GM10266 (cell line): Measurements from ENCODE around the gene TTI1.

Source experiments
- DNase-seq: peaks from one replicate; pipeline ENCODE4 v3.0.0; 2012; ENCODE audit errors: extremely low spot score
- TF ChIP-seq, protein P1 (sequence below): IDR thresholded peaks from 2 replicates; pipeline ENCODE4 v1.5.1; 2012; ENCODE audit warnings: mild to moderate bottlenecking, low read depth; ENCODE audit not compliant: control insufficient read depth, insufficient read depth; ENCODE audit errors: missing control alignments

The TTI1 gene

GRCh38 chr20:37983286-37983685 is 50.0 kb downstream of the TTI1 start:
- DNase-seq = no peak
- TF ChIP-seq, protein P1, sequence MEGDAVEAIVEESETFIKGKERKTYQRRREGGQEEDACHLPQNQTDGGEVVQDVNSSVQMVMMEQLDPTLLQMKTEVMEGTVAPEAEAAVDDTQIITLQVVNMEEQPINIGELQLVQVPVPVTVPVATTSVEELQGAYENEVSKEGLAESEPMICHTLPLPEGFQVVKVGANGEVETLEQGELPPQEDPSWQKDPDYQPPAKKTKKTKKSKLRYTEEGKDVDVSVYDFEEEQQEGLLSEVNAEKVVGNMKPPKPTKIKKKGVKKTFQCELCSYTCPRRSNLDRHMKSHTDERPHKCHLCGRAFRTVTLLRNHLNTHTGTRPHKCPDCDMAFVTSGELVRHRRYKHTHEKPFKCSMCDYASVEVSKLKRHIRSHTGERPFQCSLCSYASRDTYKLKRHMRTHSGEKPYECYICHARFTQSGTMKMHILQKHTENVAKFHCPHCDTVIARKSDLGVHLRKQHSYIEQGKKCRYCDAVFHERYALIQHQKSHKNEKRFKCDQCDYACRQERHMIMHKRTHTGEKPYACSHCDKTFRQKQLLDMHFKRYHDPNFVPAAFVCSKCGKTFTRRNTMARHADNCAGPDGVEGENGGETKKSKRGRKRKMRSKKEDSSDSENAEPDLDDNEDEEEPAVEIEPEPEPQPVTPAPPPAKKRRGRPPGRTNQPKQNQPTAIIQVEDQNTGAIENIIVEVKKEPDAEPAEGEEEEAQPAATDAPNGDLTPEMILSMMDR = no peak

DNA sequence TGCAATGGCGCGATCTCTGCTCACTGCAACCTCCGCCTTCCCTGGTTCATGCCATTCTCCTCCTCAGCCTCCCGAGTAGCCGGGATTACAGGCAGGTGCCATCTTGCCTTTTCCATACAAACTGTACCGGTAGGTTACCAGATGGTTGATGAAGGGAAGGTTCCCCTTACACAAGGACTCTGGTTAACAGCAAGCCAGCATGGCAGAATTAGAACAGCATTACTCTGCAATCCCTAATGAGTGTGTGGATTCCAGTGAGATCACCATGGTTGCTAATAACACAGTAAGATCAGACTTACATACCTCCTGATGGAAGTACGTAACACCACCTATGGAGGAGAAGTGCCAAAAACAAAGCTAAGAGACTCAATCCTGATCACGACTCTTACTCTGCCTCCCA is 51.7 kb downstream of the TTI1 start:
- no peak for DNase-seq
- TF ChIP-seq, protein P1 = no peak

DNA sequence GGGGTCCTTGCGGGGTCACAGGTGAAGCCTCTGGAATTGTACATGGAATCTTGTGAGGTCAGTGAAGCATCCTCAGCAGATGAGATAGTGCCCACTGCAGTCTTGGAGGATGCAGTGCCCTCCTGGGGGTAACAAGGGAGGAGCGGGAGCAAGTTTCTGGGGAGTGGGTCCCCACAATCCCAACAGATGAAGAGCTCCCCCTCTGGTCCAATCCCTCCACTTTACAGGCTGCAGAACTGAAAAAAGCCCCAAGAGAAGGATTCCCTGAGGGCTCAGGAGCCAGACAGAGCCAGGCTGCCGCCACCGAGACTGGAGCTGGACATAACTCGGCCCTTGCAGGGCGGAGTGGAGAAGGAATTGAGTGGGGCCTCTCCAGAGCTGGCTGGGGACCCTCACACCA is 52.4 kb downstream of the TTI1 start:
- TF ChIP-seq, protein P1 = no peak
- DNase-seq = no peak

DNA sequence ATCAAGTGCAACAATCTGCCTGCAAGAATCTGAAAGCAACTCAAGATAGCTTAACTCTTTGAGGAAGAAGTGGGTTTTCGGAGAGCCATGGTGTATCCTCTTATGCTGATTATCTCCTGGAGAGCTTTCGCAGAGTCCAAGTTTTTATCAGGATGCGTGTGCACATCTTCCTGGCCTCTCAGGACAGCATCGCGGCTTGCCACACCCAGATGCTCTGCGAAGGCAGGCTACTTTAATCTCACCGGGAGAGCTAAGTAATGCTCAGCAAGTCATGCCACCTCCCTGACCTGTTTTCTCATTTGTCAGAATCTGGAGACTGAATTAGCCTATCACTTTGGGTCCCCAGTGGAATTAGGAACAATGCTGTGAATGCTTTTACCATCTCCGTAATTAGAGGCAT is 52.9 kb downstream of the TTI1 start:
- TF ChIP-seq, protein P1 = no peak
- no peak for DNase-seq

DNA sequence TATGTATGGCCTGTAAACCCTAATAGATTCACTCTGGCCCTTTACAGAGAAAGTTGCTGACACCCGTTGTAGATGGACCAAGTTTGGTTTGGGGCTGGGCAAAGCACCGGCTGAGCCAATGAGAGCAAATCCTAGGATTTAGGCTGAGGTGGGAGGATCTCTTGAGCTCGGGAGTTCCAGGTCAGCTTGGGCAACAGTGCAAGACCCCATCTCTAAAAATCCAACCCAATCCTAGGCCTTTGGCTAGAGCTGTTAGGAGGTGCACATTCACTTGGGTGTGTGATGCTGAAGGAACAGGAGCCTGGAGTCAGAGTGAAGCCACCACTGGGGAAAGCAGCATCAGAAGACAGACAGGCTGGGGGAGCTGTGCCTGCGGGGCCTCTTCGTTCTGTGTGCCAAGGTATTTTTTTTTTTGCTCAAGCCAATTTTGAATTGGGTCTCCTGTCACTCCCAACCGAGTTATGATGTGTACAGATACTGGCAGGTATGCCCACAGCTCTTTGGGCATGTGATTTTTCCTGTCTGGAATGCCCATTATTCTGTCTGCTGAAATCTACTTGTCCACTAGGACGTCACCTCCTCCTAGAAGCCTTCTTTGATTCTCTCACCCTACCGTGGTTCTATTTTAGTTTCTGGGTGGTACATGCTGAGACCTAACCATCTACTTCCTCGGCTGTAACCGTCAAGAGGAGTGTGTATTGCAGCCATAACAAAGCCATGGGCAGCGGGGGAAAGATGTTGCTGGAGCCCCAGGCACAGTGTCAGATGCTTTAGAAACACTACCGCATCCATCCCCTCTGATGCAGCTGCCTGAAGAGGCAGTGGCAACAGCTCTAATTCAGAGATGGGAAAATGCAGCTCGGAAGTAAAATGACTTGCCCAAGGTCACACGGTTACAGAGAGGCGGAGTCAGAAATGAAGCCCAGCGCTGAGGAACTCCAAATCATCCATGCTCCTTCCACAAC is 54.0 kb downstream of the TTI1 start:
- TF ChIP-seq, protein P1 = no peak
- no peak for DNase-seq

DNA sequence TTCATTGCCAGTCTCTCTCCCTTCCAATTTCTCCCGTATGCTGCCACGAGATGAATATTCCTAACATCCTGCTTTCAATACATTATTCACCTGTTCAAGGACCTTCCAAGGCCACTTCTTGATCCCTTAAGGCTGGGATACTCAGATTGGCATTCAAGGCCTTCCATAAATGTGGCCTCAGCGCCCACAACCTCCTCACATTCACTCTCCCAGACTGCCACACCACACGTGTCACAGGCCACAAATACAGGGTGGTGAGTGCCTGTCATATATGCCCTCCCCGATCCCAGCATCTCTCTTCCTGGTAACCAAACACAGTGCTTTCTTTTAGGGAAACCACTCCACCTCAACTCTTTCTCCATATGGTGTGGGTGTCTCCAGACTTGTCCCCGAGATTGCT is 55.5 kb downstream of the TTI1 start:
- TF ChIP-seq, protein P1 = no peak
- DNase-seq = no peak

GRCh38 chr20:37977338-37977737 is 55.9 kb downstream of the TTI1 start:
- DNase-seq = no peak

More at GRCh38 chr20:37977338-37977737, 55.9 kb downstream of the TTI1 start:
- TF ChIP-seq, protein P1 = no peak
